Breast epithelium (tissue), 3 donors: ENCODE data around the gene CDK5R1.

Source experiments
- CTCF ChIP-seq, 3 donors: fragments of 450-650 bp; IDR thresholded peaks; one replicate each; pipeline ENCODE4 v1.5.1; 2016 to 2017; ENCODE audit warnings: antibody characterized with exemption in 3 of 3, mild to moderate bottlenecking in 3 of 3, moderate library complexity in 3 of 3
- POLR2A ChIP-seq: fragments of 450-650 bp; IDR thresholded peaks from one replicate; pipeline ENCODE4 v1.6.1; 2016; ENCODE audit warnings: antibody characterized with exemption, mild to moderate bottlenecking, moderate library complexity
- POLR2AphosphoS5 ChIP-seq, 3 donors: sonication (generic); formaldehyde crosslinking; IDR thresholded peaks; one replicate each; pipeline ENCODE4 v1.6.1; 2017; ENCODE audit warnings: antibody characterized with exemption in 3 of 3

GRCh38 chr17:32503251-32504165 is 16.7 kb downstream of the CDK5R1 start:
- TF ChIP-seq POLR2AphosphoS5 (IDR thresholded peaks at IDR 0.05) (no peak), CTCF (IDR thresholded peaks at IDR 0.05) (no peak), POLR2A (no peak)
